GM12865 (cell line): ENCODE results near the gene TMEM179.
"Not testable (repeated sequence)": the region's sequence is repeated elsewhere in the genome, so short reads cannot be mapped to it uniquely, and the experiment has no call there.

Source experiments
- DNase-seq: peaks from one replicate; pipeline ENCODE4 v3.0.0; 2010; ENCODE audit warnings: low read depth
- H3K4me3 ChIP-seq: 2 replicates; pipeline ENCODE4 v1.5.1; 2011; ENCODE audit warnings: mild to moderate bottlenecking, low read depth, low read length, control low read depth
- TF ChIP-seq, protein P1 (sequence below): IDR thresholded peaks from 2 replicates; pipeline ENCODE4 v1.5.1; 2011; ENCODE audit warnings: low read length, control low read depth, low read depth, inconsistent platforms; ENCODE audit not compliant: insufficient read depth; ENCODE audit errors: missing control alignments

The TMEM179 gene

DNA sequence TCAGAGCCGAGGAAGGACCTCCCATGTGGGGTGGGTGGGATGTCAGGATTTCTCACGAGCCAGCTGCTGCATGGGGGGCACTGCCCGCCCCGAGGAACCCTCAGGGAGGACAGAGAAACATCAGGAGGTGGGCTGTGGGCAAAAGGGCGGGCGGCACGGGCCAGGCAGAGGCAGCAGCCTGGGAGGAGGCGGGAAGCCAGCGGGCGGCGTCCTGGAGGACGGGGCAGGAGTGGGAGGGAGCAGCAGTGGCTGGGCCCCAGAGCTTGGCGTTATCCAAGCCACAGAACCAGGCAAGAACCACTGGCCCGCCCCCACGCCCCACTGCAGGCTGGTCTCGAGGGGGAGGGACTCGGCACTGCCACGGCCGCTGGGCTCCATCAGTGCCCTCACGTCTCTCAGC is 22.6 kb downstream of the TMEM179 start:
- H3K4me3 ChIP-seq: no peak overlapping the region
- TF ChIP-seq, protein P1, sequence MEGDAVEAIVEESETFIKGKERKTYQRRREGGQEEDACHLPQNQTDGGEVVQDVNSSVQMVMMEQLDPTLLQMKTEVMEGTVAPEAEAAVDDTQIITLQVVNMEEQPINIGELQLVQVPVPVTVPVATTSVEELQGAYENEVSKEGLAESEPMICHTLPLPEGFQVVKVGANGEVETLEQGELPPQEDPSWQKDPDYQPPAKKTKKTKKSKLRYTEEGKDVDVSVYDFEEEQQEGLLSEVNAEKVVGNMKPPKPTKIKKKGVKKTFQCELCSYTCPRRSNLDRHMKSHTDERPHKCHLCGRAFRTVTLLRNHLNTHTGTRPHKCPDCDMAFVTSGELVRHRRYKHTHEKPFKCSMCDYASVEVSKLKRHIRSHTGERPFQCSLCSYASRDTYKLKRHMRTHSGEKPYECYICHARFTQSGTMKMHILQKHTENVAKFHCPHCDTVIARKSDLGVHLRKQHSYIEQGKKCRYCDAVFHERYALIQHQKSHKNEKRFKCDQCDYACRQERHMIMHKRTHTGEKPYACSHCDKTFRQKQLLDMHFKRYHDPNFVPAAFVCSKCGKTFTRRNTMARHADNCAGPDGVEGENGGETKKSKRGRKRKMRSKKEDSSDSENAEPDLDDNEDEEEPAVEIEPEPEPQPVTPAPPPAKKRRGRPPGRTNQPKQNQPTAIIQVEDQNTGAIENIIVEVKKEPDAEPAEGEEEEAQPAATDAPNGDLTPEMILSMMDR: no peak
- no peak for DNase-seq

- DNase-seq: no peak
- TF ChIP-seq, protein P1: no peak
- H3K4me3 ChIP-seq: no peak overlapping the region
Observed at GRCh38 chr14:104581521-104581920, 23.1 kb downstream of the TMEM179 start.

DNA sequence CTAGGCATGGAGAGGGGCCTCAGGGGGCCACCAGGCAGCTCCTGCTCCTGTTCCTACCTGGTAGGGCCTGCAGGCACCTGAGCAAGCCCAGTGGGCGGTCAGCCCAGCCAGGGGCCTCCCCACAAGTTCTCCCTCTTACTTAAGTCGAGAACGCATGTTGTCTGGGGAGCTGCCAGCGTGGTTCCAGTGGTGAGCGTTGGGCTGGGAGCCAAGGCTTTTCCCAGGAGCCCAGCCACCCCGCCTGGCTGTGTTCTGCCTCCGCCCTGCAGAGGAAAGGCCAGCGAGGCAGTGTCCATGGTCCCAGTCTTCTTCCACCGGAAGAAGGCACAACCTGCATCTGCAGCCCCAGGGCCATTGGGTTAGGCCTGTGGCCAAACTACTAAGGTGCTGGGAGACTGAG is 23.6 kb downstream of the TMEM179 start:
- no peak for DNase-seq
- H3K4me3 ChIP-seq: no peak overlapping the region
- TF ChIP-seq, protein P1: no peak

DNA sequence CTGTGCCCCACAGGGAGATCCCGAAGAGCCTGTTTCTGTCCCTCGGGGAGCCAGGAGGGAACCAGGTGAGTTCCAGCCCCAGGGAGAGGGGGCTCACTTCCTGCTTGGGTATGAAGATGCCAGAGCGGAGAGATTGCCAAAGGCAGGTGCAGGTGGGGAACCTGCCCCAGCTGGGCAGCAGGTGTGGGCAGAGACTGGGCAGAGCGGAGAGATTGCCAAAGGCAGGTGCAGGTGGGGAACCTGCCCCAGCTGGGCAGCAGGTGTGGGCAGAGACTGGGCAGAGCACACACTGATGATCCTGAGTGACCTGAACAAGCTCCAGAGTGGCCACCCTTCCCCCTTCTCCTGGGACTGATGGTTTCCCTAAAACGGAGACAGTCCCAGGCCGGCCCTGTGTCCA is 24.6 kb downstream of the TMEM179 start:
- H3K4me3 ChIP-seq, DNase-seq: not testable (repeated sequence)

DNA sequence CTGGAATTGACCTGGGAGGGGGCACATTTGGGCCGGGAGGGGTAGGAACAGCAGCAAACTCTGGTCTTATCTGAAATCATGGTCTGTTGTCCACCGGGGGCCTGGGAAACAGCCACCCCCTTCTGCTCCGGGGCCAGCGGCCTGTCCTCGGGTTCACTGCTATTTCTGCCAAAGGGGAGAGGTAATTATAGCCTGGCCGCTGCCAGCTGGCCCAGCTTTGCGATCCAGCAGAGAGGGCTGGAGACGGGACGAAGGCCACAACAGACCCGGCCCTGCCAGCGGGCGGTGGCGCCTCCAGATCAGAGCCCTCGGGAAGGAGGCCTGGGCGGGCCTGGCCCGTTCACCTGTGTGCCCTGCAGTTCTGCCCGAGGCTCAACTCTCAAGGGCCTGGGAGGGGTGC is 25.1 kb downstream of the TMEM179 start, which contains the start of gene C14orf180:
C14orf180 (plus strand) TSS at position 258 of the 400 bp plus-strand sequence. CDS start 6,667 bp downstream, outside the sequence.
- TF ChIP-seq, protein P1: no peak
- DNase-seq: no peak

GRCh38 chr14:104578321-104578720 is 26.3 kb downstream of the TMEM179 start:
- no peak overlapping the region for H3K4me3 ChIP-seq
- TF ChIP-seq, protein P1: no peak
- no peak for DNase-seq

More for the DNA sequence above, 25.1 kb downstream of the TMEM179 start, which contains the start of gene C14orf180:
- no peak within 1 kb of the TSS for H3K4me3 ChIP-seq

DNA sequence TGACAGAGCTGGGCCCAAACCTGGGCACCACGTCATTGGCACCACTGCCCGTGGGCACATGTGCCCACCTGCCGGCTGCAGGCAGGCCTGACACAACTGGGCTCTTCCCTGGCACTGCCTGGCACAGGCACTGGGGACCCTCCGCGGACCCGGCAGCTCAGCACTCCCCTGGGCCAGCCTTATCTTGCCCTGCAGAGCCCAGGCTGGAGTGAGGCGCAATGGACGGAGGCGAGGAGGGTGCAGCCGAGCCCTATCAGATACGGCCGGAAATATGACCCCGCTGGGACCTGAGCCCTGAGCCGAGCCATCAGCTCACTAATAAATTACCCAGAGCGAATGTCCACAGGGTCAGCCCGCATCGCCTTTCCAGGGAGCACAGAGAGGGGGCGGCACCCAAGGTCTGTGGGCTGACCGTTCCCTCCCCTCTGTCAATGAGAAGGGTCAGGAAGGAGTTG is 26.7 kb downstream of the TMEM179 start:
- TF ChIP-seq, protein P1: no peak
- H3K4me3 ChIP-seq: no peak overlapping the region
- no peak for DNase-seq
